ENCODE measurements around the gene CRB3.

DNA sequence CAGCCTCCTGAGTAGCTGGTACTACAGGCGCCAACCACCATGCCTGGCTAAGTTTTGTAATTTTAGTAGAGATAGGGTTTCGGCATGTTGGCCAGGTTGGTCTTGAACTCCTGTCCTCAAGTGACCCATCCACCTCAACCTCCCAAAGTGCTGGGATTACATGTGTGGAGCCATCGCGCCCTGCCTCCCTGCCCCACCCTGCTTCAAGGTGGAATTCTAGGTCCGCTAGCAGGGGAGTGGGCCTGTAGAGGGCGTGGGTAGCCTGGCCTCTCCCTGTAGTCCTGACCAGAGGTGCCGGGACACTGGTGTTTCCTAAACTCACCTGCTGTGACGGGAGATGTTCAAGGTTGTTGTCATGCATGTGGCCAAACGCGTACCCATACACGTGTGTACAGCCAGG, 30.9 kb upstream of the CRB3 start:
- TF ChIP-seq EZH2 (IDR thresholded peaks at IDR 0.05; ENCODE audit: low read length): no peak
- TF ChIP-seq, protein P1, sequence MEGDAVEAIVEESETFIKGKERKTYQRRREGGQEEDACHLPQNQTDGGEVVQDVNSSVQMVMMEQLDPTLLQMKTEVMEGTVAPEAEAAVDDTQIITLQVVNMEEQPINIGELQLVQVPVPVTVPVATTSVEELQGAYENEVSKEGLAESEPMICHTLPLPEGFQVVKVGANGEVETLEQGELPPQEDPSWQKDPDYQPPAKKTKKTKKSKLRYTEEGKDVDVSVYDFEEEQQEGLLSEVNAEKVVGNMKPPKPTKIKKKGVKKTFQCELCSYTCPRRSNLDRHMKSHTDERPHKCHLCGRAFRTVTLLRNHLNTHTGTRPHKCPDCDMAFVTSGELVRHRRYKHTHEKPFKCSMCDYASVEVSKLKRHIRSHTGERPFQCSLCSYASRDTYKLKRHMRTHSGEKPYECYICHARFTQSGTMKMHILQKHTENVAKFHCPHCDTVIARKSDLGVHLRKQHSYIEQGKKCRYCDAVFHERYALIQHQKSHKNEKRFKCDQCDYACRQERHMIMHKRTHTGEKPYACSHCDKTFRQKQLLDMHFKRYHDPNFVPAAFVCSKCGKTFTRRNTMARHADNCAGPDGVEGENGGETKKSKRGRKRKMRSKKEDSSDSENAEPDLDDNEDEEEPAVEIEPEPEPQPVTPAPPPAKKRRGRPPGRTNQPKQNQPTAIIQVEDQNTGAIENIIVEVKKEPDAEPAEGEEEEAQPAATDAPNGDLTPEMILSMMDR (optimal IDR thresholded peaks at IDR 0.05 in 1 of 3, IDR thresholded peaks at IDR 0.05 in 1 of 3, conservative IDR thresholded peaks at IDR 0.05 in 1 of 3; ENCODE audit: extremely low read depth in 1 of 3, insufficient read depth in 2 of 3, low read length in 3 of 3): no peak
